GM21737 (cell line): ENCODE data around the gene RIC3.
"Not testable (repeated sequence)": the region's sequence is repeated elsewhere in the genome, so short reads cannot be mapped to it uniquely, and the experiment has no call there.

Experiments used
- ATAC-seq: cut with Tn5 transposase; IDR thresholded peaks from one replicate; pipeline ENCODE4 v1.9.1; 2021; ENCODE audit warnings: mild to moderate bottlenecking, moderate library complexity; ENCODE audit not compliant: unreplicated experiment

The RIC3 gene

DNA sequence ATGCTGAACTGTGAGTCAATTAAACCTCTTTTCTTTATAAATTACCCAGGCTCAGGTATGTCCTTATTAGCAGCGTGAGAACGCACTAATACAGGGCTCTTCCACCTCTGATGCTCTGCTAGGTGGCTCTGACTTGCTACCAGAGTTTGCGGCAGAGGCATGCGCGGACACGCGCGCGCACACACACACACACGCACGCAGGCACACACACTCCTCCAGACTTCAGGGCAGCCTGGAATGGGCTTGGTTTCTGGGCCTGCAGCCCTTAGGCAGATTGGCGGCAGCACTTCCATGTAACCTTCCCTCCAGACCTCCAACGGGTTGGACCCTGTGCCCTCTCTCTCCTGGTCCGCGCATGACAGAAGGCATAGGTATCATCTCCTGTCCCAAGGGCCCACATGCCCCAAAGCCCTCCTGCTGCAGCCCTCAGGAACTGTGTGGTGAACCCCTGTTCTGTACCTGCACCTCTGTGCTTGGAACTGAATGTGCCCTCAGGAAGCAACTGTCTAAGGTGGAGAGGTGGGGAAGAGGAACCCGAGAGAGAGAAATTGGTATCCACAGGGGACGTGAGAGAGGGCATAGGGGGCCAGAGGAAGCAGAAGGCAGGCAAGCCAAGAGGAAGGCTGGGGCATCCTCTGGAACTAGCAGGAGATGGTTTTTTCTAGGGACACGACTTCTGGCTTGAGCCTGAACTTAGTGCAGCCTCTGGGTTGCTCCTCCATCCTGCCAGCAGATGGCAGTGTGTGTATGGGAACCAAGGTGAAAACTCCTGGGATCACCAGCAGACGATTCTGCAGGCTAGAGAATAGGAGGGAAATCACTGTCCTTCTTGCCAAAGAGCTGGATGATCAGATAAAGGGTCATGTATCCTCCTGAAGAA lies 23.4 kb upstream of the RIC3 start:
- ATAC-seq, result no peak

- no peak for ATAC-seq
Observed at GRCh38 chr11:8190431-8190830, 21.6 kb upstream of the RIC3 start.

- ATAC-seq, result no peak
Observed at GRCh38 chr11:8186429-8186828, 17.6 kb upstream of the RIC3 start.

DNA sequence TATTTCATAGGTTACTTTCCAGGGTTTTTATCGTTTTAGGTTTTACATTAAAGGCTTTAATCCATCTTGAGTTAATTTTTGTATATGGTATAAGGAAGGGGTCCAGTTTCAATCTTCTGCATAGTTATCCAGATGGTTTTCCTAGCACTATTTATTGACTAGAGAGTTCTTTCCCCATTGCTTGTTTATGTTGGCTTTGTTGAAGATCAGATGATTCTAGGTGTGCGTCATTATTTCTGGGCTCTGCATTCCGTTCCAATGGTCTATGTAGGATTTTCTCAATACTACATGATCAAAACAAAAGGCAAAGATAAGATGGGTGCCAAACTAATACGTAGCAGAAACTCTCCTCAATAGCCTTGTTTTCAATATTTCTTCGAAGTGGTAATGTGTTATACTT lies 14.3 kb upstream of the RIC3 start:
- no peak for ATAC-seq

DNA sequence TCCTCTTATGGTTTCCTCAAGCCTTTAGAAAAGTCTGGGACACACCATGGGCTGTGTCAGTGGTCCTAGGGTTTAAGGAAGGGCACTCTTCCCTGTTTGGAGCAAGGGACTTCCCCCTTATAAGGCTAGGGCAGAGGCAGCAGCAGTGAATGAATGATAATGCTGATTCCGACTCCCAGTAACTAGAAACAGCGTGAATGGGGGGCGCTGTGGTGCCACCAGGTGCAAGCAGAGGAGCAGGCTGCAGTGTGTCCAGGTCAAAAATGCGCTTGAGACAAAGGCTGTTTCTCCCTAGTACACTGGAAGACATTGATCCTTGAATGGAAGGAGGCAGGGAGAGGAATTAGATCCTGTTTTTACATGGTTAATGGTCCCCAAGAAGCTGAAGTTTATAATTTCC lies 11.6 kb upstream of the RIC3 start:
- no peak for ATAC-seq

DNA sequence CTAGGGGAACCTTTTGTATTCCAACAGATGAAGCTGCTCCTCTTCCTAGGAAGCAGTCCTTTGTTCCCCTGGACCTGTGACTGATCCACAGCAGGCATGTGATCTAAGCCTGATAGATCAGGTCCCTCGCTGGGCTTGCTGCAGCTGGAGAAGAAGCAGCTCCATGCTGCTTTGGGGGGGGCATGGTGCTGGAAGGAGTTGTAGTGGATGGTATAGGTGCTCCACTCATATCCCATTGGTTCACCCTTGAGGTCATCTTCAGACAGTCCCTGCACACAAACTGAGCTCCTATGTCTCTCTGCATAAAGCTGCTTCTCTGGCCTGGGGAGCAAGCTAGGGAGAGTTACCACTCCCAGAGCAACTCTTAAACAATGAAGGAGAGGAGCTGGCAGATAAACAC lies 9.5 kb upstream of the RIC3 start:
- no peak for ATAC-seq

DNA sequence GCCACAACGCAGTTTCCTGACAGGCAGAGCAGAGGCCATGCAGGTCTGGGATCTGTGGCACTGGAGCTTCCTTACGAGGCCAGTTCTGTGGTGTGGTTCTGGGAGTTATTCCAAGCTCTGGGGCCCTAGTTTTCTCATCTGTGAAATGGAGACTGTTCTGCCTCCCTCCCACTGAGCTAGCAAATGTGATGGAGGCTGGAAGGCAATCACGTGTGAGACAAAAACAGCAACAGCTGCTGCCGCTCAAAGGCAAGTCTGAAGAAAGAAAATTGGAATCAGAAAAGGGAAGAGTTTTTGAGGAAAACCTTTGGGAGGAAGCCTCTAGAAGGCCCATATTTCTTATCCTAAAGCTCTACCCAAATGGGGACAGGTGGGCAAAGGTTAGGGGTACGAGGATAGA lies 8.3 kb upstream of the RIC3 start:
- no peak for ATAC-seq

DNA sequence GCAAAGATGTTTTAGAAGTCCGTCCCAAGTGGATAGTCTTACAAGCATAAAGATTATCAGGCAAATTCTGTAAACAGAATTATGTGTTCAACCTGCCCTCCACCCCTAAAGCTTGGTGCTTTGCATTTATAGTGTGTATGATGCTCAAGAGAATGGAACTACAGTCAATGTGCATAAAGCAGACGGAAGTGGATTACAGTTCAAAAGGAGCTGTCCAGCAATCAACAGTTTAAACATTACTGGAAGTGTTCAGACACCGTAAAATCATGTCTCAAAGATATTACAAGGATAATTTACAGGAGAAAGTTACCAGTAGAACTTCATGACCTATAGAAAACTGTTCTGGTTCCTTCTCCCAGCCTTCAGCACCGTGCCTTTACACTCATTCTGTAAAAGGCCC lies 1.0 kb downstream of the RIC3 start:
- ATAC-seq, result no peak

DNA sequence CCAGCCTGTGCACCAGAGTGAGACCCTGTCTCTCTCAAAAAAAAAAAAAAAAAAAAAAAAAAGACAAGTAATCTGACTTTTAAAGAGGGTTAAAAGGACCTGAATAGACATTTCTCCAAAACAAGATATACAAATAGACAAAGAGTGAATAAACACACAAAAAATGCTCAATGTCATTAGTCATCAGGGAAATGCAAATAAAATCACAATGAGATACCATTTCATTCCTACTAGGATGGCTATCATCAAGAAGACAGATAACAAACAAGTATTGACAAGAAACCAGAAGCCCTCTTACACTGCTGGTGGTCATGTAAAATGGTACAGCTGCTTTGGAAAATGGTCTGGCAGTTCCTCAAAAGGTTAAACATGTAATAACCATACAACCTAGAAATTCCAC lies 4.1 kb downstream of the RIC3 start:
- no peak for ATAC-seq

DNA sequence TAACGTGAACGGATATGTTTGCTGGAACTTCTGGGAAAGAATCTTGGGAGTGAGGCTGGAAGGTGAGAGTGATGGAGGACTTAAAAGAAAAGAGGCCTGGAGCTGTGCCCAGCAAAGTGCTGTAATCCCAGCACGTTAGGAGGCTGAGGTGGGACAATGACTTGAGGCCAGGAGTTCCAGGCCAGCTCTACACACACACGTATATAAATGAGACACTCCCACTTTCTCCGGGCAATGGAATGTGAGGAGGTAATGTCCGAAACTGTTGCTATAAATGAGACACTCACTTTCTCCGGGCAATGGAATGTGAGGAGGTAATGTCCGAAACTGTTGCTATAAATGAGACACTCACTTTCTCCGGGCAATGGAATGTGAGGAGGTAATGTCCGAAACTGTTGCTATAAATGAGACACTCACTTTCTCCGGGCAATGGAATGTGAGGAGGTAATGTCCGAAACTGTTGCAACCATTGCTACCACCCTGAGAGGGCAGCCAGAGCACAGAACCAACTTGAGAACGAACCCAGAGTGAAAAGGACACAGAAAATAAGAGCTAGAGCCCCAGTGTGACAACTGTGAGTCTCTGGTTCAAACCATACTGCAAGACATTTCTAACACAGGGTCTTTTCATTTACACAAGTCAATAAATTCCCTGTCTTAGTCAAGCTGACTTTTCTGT lies 7.1 kb downstream of the RIC3 start:
- not testable (repeated sequence) for ATAC-seq

- ATAC-seq, result no peak
Observed at GRCh38 chr11:8156877-8157276, 11.9 kb downstream of the RIC3 start.

DNA sequence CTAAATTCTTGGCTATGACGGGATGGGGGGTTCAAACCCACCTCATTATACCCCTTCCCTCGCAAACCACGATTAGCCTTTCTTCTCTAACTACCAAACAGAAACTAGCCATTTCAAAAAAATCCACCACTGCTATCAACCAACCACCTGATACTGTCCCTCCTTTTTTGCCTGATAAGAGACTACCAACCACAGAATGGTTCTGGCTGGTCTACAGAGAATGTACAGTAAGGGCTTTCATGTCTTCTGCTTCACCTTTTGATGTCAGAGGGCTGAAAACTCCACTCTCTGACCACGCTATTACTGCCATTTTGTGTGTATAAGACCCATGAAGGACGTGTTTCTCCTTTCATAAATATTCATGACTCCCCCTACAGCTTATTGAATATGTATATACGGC lies 19.1 kb downstream of the RIC3 start:
- ATAC-seq, result no peak

GRCh38 chr11:8138526-8138925 lies 30.3 kb downstream of the RIC3 start:
- ATAC-seq, result no peak

DNA sequence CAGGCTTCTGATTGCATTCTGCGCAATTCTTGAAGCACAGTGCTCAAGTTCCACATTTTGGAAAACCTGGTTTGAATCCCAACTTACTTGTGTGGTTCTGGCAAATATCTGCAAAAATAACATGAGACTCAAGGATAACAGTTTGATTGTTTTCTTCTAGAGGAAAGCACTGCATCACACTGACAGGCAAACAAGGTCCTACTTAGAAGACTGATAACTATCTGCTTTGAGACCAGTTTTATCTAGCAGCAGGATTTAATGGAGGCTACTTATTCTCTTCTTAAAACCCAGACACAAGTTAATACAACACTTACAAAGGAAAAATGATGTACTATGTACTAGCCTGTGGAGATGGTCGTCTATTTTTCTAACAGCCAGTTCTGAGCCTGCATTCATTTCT lies 41.4 kb downstream of the RIC3 start:
- ATAC-seq, result no peak

GRCh38 chr11:8126649-8127289 lies 42.1 kb downstream of the RIC3 start:
- ATAC-seq, result no peak

DNA sequence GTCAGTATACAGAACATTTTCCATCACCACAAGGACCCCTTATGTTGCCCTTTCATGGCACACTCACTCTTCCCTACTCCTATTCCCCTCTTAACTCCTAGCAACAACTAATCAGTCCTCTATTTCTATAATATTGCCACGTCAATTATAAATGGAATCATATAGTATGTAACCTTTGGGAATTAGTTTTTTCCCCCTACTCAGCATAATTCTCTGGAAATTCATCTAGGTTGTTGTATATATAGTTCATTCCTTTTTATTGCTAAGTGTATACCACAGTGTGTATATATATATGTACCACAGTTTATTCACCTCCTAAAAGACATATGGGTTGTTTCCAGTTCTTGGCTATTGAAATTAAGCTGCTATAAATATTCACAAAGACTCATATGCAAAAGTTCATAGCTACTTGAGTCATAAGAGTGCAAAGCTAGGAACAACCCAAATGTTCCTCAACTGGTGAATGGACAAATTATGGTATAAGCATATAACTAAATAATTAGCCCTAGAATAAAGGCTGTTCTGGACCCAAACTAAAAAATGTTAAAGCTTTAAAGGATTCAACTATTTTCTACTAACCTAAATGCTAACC lies 46.6 kb downstream of the RIC3 start:
- ATAC-seq, result no peak

DNA sequence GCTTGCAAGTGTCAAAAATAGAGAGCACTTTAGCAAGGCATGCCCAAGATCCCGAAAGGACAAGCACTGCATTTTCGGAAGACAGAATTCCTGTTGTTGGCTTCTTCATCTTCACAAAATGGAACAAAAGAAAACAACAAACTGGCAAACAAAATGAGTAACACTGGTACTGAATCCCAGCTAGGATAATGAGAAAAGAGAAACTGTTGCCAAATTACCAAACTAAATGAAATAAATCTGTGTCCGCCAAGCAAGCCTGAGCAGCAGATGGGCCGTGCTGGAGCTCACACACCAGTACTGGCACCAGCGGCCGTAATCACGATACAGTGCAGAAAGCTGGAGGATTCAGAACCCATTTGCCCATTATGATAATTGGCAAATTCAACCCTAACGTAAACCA lies 57.2 kb downstream of the RIC3 start:
- no peak for ATAC-seq

GRCh38 chr11:8110396-8110795 lies 58.4 kb downstream of the RIC3 start:
- ATAC-seq, result no peak

- ATAC-seq, result no peak
Observed at GRCh38 chr11:8109675-8110074, 59.1 kb downstream of the RIC3 start.

- no peak for ATAC-seq
Observed at GRCh38 chr11:8108421-8108820, 60.4 kb downstream of the RIC3 start.

DNA sequence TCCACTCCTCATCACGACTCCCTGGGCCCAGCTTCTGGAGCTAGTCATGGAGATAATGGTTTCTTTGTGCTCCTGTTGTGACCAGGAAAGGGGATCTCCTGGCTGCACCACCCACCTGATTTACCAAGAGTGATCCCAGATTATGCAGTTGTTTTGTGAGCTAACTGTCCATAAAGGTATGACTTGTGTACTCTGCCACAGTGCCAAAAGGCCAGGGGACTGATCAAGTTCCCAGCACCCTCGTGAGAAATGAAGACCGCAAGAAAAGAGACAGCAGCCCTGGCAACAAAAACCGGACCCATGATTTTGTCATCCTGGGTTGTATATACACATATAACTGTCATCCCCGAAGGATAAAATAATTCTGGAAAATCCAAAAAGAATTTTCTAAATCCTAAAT lies 61.2 kb downstream of the RIC3 start:
- ATAC-seq, result no peak

GRCh38 chr11:8106679-8107078 lies 62.1 kb downstream of the RIC3 start:
- no peak for ATAC-seq
